Pancreas (tissue), 10 donors: ENCODE measurements around the gene DYNLT2. TPM values are rescaled to one million over a fixed set of nuclear protein-coding genes. Genes with fewer than 3 reads are reported as not detected.

Source experiments
- ATAC-seq, 4 donors: fragments of 200-7000 bp; cut with Tn5 transposase; one replicate each; pipeline versions ENCODE4 v1.8.0 to v1.9.1; 2020; ENCODE audit warnings: mild to moderate bottlenecking in 4 of 4, moderate library complexity in 4 of 4
- DNase-seq, 6 donors: peaks; one replicate each; pipeline ENCODE4 v3.0.0-alpha.2; 2020
- FAIRE-seq: peaks from 2 replicates; lab custom pipeline; 2012; peaks lifted over from hg19 to GRCh38; lab: Jason Lieb, UNC
- H3K27ac ChIP-seq, 4 donors: fragments of 200-600 bp; sonication (generic); 1 replicate in 3 of 4; 2 replicates in 1 of 4; pipeline versions ENCODE4 v1.5.0 to v1.8.0; 2020
- H3K27me3 ChIP-seq, 4 donors: fragments of 200-600 bp; one replicate each; pipeline ENCODE4 v1.8.0; 2021
- H3K36me3 ChIP-seq, 3 donors: fragments of 200-600 bp; sonication (generic) in 1 of 3; one replicate each; pipeline versions ENCODE4 v1.5.0 to v1.8.0; 2020 to 2021
- H3K4me1 ChIP-seq, 3 donors: fragments of 200-600 bp; one replicate each; pipeline ENCODE4 v1.8.0; 2021
- H3K4me3 ChIP-seq, 4 donors: fragments of 200-600 bp; sonication (generic) in 2 of 4; one replicate each; pipeline versions ENCODE4 v1.5.0 to v1.8.0; 2020 to 2021
- H3K9me3 ChIP-seq, 4 donors: fragments of 200-600 bp; one replicate each; pipeline ENCODE4 v1.8.0; 2021
- WGBS, 2 donors: extraction: QIAGEN DNeasy Blood & Tissue Kit; methylation state at CpG; one replicate each; pipeline ENCODE4 v1.1.7; 2013; 5-methylcytosine and 5-hydroxymethylcytosine counted together
- intact Hi-C, 3 donors: fragments of 100-400 bp; cut with DNase I; formaldehyde crosslinking; loops; one replicate each; pipeline versions ENCODE4 v1.11.1 to v1.14.2; 2022
- polyA plus RNA-seq, 2 donors: library from polyadenylated mRNA; stranded (reverse); fragments of 200-250 nt; gene quantifications; one replicate each; pipeline ENCODE4 v1.2.3, GENCODE V29; 2013
- total RNA-seq, 6 donors: library from RNA; stranded (reverse); fragmentation: NEBNext Ultra II Directional in 4 of 6; extraction: Animal tissue kit (Norgen Biotek cat#: 25700) in 4 of 6; gene quantifications; one replicate each; pipeline versions ENCODE4 v1.2.1 to v1.2.4, GENCODE V29; 2021 to 2023
- TF ChIP-seq, protein P1 (sequence below), 4 donors: fragments of 200-600 bp; sonication (generic) in 3 of 4; IDR thresholded peaks; one replicate each; pipeline versions ENCODE4 v1.5.0 to v1.8.0; 2021; ENCODE audit warnings: antibody characterized with exemption in 4 of 4
- donor health status: healthy with polysubstance abuse.
- donor health status: DM: no; HTN: no; CAD: no; lungs with moderate emphysema.
- donor health status: DM: no; HTN: no; CAD: no.
- donor health status: control.
- donor health status: control.
- donor health status: Bipolar disorder and iron deficiency.
- donor health status: DM: yes; HTN: yes; CAD: no.
- donor health status: DM: no; HTN: no; CAD: no.
- donor health status: DM: no; HTN: no; CAD: no.
- donor health status: DM: yes; HTN: yes; CAD: no.

The DYNLT2 gene
- total and polyA plus RNA-seq, 8 donors = 0.20 to 2.9 (median 1.1) TPM

DNA sequence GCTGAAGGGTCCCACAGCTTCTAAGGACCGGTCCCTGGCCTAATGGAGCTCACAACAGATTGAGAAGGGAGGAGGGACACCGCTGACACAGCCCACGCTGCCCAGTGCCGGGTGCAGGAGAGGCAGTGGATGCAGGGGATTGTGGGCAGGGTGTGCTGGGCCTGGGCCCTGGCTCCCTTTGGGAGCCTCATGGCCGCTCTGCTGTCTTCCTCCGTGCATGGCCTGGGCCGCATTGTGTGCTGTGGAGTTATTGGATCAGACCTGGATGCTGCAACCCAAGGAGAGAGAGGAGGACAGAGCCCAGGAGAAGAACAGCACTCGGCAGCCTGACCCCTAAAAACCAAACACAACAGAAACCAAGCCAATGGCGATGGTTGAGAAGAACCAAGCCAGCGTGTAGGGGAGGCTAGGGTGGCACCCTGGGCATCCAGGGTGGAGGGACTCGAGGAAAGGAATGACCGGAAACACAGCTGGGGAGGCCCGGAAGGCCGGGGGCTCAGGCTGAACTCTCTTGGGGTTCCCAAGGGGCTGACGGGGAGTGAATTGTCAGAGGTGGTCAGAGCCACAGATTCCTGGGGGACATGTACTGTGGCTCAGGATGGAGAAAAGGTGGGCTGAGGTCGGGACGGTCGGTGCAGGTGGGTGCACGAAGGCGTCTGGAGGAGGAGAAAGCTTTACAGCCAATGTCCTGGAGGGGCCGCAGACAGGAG lies 41.1 kb upstream of the DYNLT2 start:
- WGBS, 2 donors = 82 to 87% methylated on average over 21 of the region's 21 CpGs
- H3K4me3 ChIP-seq = no peak overlapping the region
- TF ChIP-seq, protein P1, sequence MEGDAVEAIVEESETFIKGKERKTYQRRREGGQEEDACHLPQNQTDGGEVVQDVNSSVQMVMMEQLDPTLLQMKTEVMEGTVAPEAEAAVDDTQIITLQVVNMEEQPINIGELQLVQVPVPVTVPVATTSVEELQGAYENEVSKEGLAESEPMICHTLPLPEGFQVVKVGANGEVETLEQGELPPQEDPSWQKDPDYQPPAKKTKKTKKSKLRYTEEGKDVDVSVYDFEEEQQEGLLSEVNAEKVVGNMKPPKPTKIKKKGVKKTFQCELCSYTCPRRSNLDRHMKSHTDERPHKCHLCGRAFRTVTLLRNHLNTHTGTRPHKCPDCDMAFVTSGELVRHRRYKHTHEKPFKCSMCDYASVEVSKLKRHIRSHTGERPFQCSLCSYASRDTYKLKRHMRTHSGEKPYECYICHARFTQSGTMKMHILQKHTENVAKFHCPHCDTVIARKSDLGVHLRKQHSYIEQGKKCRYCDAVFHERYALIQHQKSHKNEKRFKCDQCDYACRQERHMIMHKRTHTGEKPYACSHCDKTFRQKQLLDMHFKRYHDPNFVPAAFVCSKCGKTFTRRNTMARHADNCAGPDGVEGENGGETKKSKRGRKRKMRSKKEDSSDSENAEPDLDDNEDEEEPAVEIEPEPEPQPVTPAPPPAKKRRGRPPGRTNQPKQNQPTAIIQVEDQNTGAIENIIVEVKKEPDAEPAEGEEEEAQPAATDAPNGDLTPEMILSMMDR (IDR thresholded peaks at IDR 0.05) = no peak
- FAIRE-seq (no peak), ATAC-seq (no peak), DNase-seq (peak in 1 of 6 donors; percentile 4)
- no peaks in the 10 kb centered on the region for H3K27me3 ChIP-seq
- H3K4me1 ChIP-seq = peaks cover 0 to 9% (median 0%) of the 10 kb centered on the region in 3 donors
- no peaks in the 10 kb centered on the region for H3K36me3 ChIP-seq
- H3K9me3 ChIP-seq = no peaks in the 10 kb centered on the region
- H3K27ac ChIP-seq = no peak overlapping the region
- intact Hi-C loops = loop anchor here in 2 of 3 donors (10.0 kb wide), 1 partner anchor 732 kb away; no protein-coding TSS in a partner anchor

GRCh38 chr6:169791721-169792131 lies 40.4 kb upstream of the DYNLT2 start:
- TF ChIP-seq, protein P1 (IDR thresholded peaks at IDR 0.05) = no peak
- Histone ChIP-seq H3K9me3 (no peaks in the 10 kb centered on the region), H3K4me1 (peaks cover 0 to 9% (median 0%) of the 10 kb centered on the region in 3 donors), H3K36me3 (no peaks in the 10 kb centered on the region), H3K27ac (no peak overlapping the region), H3K4me3 (no peak overlapping the region), H3K27me3 (no peaks in the 10 kb centered on the region)
- intact Hi-C loops = loop anchor here in 2 of 3 donors (10.0 kb wide), 1 partner anchor 733 kb away; no protein-coding TSS in a partner anchor
- ATAC-seq (no peak), FAIRE-seq (no peak), DNase-seq (peak in 1 of 6 donors; percentile 5)
- WGBS, 2 donors = 71 to 77% methylated on average over 6 of the region's 6 CpGs

- H3K9me3 ChIP-seq = no peaks in the 10 kb centered on the region
These were observed 38.9 kb upstream of the DYNLT2 start for GRCh38 chr6:169789944-169790927.

GRCh38 chr6:169789146-169789943 lies 38.0 kb upstream of the DYNLT2 start:
- TF ChIP-seq, protein P1 (IDR thresholded peaks at IDR 0.05) = no peak
- Histone ChIP-seq H3K4me3 (peak overlapping the region in 3 of 4 donors; percentile 6 to 48 (median 31)), H3K4me1 (peaks cover 0 to 9% (median 0%) of the 10 kb centered on the region in 3 donors), H3K36me3 (no peaks in the 10 kb centered on the region), H3K27ac (peak overlapping the region in 1 of 4 donors; percentile 56), H3K9me3 (no peaks in the 10 kb centered on the region), H3K27me3 (no peaks in the 10 kb centered on the region)
- FAIRE-seq = no peak
- peak in 1 of 4 donors; percentile 2 for ATAC-seq
- WGBS, 2 donors = 62 to 63% methylated on average over 24 of the region's 24 CpGs
- intact Hi-C loops = no loop called here
- DNase-seq = peak in 1 of 6 donors; percentile 7

More at GRCh38 chr6:169789944-169790927, 38.9 kb upstream of the DYNLT2 start:
- DNase-seq = peak; percentile 56 to 88 (median 74)
- 1 to 2% methylated on average over 61 of the region's 61 CpGs for WGBS, 2 donors
- peak overlapping the region in 2 of 4 donors; percentile 24 to 56 for H3K27ac ChIP-seq
- TF ChIP-seq, protein P1 (IDR thresholded peaks at IDR 0.05) = peak; percentile 87 to 98 (median 97)
- no peaks in the 10 kb centered on the region for H3K27me3 ChIP-seq
- intact Hi-C loops = loop anchor here in 2 of 3 donors (10.0 kb wide), 1 partner anchor 735 kb away; no protein-coding TSS in a partner anchor
- no peaks in the 10 kb centered on the region for H3K36me3 ChIP-seq
- peak overlapping the region in 3 of 4 donors; percentile 6 to 48 (median 31) for H3K4me3 ChIP-seq
- peak; percentile 95 to 99 (median 98) for ATAC-seq
- FAIRE-seq = no peak
- H3K4me1 ChIP-seq = peaks cover 0 to 9% (median 0%) of the 10 kb centered on the region in 3 donors
